GM06990 (cell line): ENCODE data around the gene LITAF.
A peak's percentile ranks its signal among the peaks of the same experiment; 100 is the strongest.

Experiments used
- DNase-seq: peaks from one replicate; pipeline ENCODE4 v3.0.0-alpha.2; 2011; ENCODE audit not compliant: insufficient read length; ENCODE audit errors: extremely low read depth
- H3K27me3 ChIP-seq: replicated peaks from 2 replicates; pipeline ENCODE4 v1.6.0; 2011; ENCODE audit warnings: low read length; ENCODE audit not compliant: control insufficient read depth, insufficient read depth
- H3K36me3 ChIP-seq: 2 replicates; pipeline ENCODE4 v1.5.1; 2011; ENCODE audit warnings: low read length; ENCODE audit not compliant: control insufficient read depth, insufficient read depth
- H3K4me3 ChIP-seq: replicated peaks from 2 replicates; pipeline ENCODE4 v1.5.1; 2011; ENCODE audit warnings: low read depth, mild to moderate bottlenecking, control low read depth, low read length
- TF ChIP-seq, protein P1 (sequence below): IDR thresholded peaks from 2 replicates; pipeline ENCODE4 v1.5.1; 2011; ENCODE audit warnings: low read length, control low read depth, mild to moderate bottlenecking, inconsistent platforms; ENCODE audit not compliant: insufficient read depth, poor library complexity, severe bottlenecking

LITAF gene

DNA sequence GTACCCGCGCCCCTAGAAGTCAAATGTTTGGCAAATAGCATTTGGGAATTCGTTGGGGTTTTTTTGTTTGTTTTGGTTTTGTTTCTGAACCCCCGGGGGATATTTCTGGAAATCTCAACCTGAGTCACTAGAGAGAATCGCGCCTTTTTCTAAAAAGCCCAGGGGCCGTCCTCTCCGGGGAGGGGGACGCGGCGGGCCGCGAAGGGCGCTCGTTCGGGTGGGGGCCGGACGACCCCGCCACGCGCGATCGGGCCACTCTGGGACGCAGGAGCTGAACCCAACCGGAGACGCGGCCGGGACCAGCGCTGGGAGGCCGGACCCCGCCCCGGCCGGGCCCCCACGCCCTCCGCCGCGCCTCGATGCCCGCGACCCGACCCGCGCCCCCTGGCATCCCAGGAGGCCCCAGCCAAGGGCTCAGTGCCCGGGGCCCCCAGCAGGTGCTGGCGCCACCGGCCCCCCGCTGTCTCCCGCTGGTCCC lies 302 bp downstream of the LITAF start:
- Histone ChIP-seq H3K4me3 (peak overlapping the region; percentile 91), H3K27me3 (no peaks in the 10 kb centered on the region), H3K36me3 (no peaks in the 10 kb centered on the region)
- DNase-seq: peak; percentile 48
- TF ChIP-seq, protein P1, sequence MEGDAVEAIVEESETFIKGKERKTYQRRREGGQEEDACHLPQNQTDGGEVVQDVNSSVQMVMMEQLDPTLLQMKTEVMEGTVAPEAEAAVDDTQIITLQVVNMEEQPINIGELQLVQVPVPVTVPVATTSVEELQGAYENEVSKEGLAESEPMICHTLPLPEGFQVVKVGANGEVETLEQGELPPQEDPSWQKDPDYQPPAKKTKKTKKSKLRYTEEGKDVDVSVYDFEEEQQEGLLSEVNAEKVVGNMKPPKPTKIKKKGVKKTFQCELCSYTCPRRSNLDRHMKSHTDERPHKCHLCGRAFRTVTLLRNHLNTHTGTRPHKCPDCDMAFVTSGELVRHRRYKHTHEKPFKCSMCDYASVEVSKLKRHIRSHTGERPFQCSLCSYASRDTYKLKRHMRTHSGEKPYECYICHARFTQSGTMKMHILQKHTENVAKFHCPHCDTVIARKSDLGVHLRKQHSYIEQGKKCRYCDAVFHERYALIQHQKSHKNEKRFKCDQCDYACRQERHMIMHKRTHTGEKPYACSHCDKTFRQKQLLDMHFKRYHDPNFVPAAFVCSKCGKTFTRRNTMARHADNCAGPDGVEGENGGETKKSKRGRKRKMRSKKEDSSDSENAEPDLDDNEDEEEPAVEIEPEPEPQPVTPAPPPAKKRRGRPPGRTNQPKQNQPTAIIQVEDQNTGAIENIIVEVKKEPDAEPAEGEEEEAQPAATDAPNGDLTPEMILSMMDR: no peak

DNA sequence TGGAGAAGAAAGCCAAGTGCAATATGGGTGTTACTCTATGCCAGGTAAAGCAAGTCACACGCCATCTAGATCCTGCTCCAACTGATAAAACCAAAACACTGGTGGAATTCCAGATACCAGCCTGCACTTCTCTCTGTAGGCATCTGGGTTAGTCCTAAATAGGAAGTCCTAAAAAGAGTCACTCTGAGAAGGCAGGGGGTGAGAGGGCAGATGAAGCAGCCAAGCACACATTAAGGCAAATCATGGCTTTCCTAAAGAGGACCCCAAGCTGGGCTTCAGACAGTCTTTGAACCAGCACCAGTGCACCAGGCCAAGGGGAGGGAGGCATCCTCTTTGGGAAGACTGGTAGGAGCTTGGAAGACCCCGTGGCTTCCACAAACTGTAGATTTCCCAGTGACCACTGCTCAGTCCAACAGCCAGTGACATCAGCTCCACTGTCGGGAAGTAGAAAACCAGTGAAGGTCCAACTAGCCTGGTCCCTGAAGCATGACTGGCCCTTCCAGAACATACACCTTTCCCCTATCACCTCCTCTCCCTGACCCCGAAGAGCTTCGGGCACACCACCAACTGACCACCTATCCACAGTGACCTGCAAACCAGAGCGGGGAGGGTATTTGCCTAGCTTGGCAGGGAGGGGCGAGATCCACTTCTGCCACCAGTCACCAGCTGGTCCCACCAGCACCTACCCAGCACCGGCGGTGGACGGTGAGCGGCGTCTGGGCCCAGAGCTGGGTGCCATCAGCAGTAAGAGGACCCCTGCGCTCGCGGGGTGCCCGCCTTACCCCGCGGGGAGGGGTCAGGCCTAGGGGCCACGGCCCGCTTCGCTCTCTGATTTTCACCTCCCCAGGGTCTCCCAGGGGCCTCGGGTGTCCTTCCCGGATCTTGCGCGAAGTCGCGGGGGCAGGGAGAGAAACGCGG lies 1.0 kb downstream of the LITAF start:
- no peaks in the 10 kb centered on the region for H3K36me3 ChIP-seq
- H3K27me3 ChIP-seq: no peaks in the 10 kb centered on the region
- TF ChIP-seq, protein P1: no peak
- peak; percentile 54 for DNase-seq
- H3K4me3 ChIP-seq: peak overlapping the region; percentile 91

DNA sequence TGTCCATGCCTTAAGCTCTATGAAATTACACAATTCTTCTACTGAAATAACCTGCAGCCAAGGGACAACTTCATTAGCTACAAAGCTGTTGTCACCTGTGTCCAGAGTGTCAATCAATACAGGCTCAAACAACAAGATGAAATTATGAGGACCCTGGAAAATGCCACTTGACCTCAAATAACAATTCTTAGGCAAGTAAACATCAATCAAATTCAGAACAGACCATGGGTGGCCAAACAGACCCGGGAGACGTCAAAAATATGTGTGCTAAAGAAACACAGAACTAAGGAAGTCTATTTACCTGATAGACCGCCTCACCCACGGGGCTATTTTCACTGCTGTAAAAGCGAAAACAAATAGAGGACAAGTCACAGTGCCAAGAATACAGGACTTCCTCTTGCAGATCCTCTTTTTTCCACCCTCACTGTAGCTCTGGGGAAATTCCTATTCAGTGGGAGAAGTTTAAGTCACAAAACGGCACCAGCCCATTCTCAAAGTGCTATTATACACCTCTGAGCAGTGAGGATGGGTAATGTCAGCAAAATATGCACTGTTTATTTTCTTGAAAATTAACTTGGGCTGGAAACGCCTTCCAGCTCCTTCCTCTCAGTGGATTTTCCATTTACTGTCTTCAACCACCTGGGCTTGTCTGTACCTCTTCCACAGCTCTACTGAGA lies 2.7 kb downstream of the LITAF start:
- no peaks in the 10 kb centered on the region for H3K36me3 ChIP-seq
- no peak for DNase-seq
- peak overlapping the region; percentile 91 for H3K4me3 ChIP-seq
- H3K27me3 ChIP-seq: no peaks in the 10 kb centered on the region
- TF ChIP-seq, protein P1: no peak

DNA sequence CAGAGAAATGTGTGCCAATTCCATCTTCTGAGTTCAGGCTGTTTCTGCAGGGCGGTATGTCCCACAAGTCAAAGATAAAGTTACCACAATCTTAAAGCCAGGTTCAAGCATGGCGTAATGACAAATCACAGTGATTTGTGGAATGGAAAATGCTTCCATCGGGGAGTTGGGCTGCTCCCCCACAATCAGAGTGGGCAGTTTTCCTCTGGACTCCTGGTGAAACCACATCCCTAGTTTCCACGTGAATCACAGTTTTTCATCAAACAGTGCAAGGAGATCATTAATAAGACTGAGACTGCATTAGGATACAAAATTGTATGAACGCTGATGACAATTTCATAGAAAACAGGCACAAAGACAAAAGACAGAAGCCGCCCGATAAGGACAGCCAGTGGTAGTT lies 3.6 kb downstream of the LITAF start:
- Histone ChIP-seq H3K4me3 (peak overlapping the region; percentile 91), H3K27me3 (no peaks in the 10 kb centered on the region), H3K36me3 (no peaks in the 10 kb centered on the region)
- no peak for DNase-seq
- TF ChIP-seq, protein P1: no peak

DNA sequence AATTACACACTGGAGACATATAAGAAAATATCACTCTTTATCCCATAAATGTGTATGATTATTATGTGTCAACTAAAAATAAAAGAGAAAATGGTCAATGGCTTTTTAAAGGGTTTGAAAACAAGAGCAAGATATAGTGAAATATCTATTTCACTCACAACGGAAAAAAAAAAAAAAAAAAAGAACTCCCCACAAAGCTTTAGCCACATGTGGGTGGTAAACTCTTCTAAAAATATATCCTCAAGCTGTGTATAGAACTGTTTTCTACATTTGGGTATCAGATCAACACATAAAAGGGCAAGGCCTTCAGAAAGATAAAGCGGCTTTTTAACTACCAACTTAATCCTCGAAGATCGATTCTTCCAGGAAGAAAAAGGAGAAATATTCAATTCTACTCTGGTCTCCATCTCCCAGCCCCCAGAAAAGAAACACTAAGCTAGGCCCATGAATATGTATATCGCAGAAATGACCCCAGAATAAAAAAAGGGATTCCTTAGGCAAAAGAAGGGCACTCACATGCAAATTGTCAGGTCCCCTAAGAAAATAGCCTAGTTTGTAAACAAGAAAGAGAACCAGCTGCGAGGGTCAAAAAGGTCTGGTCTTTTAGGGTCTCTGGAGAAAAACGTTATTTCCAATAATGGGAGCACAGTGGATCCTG lies 4.4 kb downstream of the LITAF start:
- TF ChIP-seq, protein P1: no peak
- no peak for DNase-seq
- Histone ChIP-seq H3K27me3 (no peaks in the 10 kb centered on the region), H3K36me3 (peaks cover 2% of the 10 kb centered on the region), H3K4me3 (peak overlapping the region; percentile 91)
